Adipocyte (in vitro differentiated cells): Measurements from ENCODE around the gene CIBAR2.

Experiments
- DNase-seq: peaks from one replicate; pipeline ENCODE4 v3.0.0-alpha.2; 2015; ENCODE audit warnings: low read depth
- H3K27me3 ChIP-seq: replicated peaks from 2 replicates; pipeline ENCODE4 v1.7.0; 2013; ENCODE audit warnings: mild to moderate bottlenecking, low read length, moderate library complexity; ENCODE audit not compliant: control insufficient read depth, insufficient read depth
- H3K36me3 ChIP-seq: 2 replicates; pipeline ENCODE4 v1.7.0; 2013; ENCODE audit warnings: low read length, mild to moderate bottlenecking, moderate library complexity; ENCODE audit not compliant: control insufficient read depth, insufficient read depth, severe bottlenecking
- H3K4me1 ChIP-seq: 2 replicates; pipeline ENCODE4 v1.7.0; 2013; ENCODE audit warnings: mild to moderate bottlenecking, low read length, moderate library complexity; ENCODE audit not compliant: control insufficient read depth, insufficient read depth
- H3K4me3 ChIP-seq: 2 replicates; pipeline ENCODE4 v1.7.0; 2013; ENCODE audit warnings: mild to moderate bottlenecking, low read length, moderate library complexity
- H3K9ac ChIP-seq: 2 replicates; pipeline ENCODE4 v1.7.0; 2013; ENCODE audit warnings: mild to moderate bottlenecking, low read length, moderate library complexity
- H3K9me3 ChIP-seq: 2 replicates; pipeline ENCODE4 v1.7.0; 2013; ENCODE audit warnings: mild to moderate bottlenecking, low read length, moderate library complexity; ENCODE audit not compliant: control insufficient read depth

The CIBAR2 gene

GRCh38 chr16:85151603-85152413 lies 39.5 kb upstream of the CIBAR2 start:
- Histone ChIP-seq H3K27me3 (no peaks in the 10 kb centered on the region), H3K9ac (peak overlapping the region; percentile 27), H3K9me3 (no peaks in the 10 kb centered on the region), H3K36me3 (no peaks in the 10 kb centered on the region), H3K4me3 (no peak overlapping the region), H3K4me1 (peaks cover 11% of the 10 kb centered on the region)
- peak; percentile 97 for DNase-seq

GRCh38 chr16:85151079-85151602 lies 38.9 kb upstream of the CIBAR2 start:
- no peak for DNase-seq
- H3K4me1 ChIP-seq = peaks cover 11% of the 10 kb centered on the region
- no peak overlapping the region for H3K4me3 ChIP-seq
- H3K27me3 ChIP-seq = no peaks in the 10 kb centered on the region
- H3K36me3 ChIP-seq = no peaks in the 10 kb centered on the region
- no peaks in the 10 kb centered on the region for H3K9me3 ChIP-seq
- peak overlapping the region; percentile 11 for H3K9ac ChIP-seq

- no peak for DNase-seq
These were observed 38.2 kb upstream of the CIBAR2 start for GRCh38 chr16:85150331-85150940.

GRCh38 chr16:85149776-85150175 lies 37.5 kb upstream of the CIBAR2 start:
- Histone ChIP-seq H3K4me1 (peaks cover 11% of the 10 kb centered on the region), H3K9me3 (no peaks in the 10 kb centered on the region), H3K9ac (no peak overlapping the region), H3K36me3 (no peaks in the 10 kb centered on the region), H3K4me3 (no peak overlapping the region), H3K27me3 (no peaks in the 10 kb centered on the region)
- no peak for DNase-seq

More at GRCh38 chr16:85150331-85150940, 38.2 kb upstream of the CIBAR2 start:
- Histone ChIP-seq H3K36me3 (no peaks in the 10 kb centered on the region), H3K9me3 (no peaks in the 10 kb centered on the region), H3K4me1 (peaks cover 11% of the 10 kb centered on the region), H3K4me3 (no peak overlapping the region), H3K27me3 (no peaks in the 10 kb centered on the region), H3K9ac (no peak overlapping the region)

GRCh38 chr16:85148931-85149330 lies 36.7 kb upstream of the CIBAR2 start:
- DNase-seq = no peak
- peaks cover 11% of the 10 kb centered on the region for H3K4me1 ChIP-seq
- no peak overlapping the region for H3K9ac ChIP-seq
- no peaks in the 10 kb centered on the region for H3K36me3 ChIP-seq
- H3K9me3 ChIP-seq = no peaks in the 10 kb centered on the region
- H3K4me3 ChIP-seq = no peak overlapping the region
- H3K27me3 ChIP-seq = no peaks in the 10 kb centered on the region

GRCh38 chr16:85146922-85147651 lies 34.8 kb upstream of the CIBAR2 start:
- H3K36me3 ChIP-seq = no peaks in the 10 kb centered on the region
- H3K9me3 ChIP-seq = no peaks in the 10 kb centered on the region

GRCh38 chr16:85146532-85146797 lies 34.2 kb upstream of the CIBAR2 start:
- H3K4me3 ChIP-seq = no peak overlapping the region
- H3K27me3 ChIP-seq = no peaks in the 10 kb centered on the region

More at GRCh38 chr16:85146922-85147651, 34.8 kb upstream of the CIBAR2 start:
- Histone ChIP-seq H3K4me1 (peaks cover 10% of the 10 kb centered on the region), H3K27me3 (no peaks in the 10 kb centered on the region), H3K4me3 (no peak overlapping the region), H3K9ac (peak overlapping the region; percentile 9)
- DNase-seq = no peak

GRCh38 chr16:85145734-85146531 lies 33.7 kb upstream of the CIBAR2 start:
- no peaks in the 10 kb centered on the region for H3K4me1 ChIP-seq
- H3K4me3 ChIP-seq = no peak overlapping the region
- H3K9ac ChIP-seq = no peak overlapping the region
- no peaks in the 10 kb centered on the region for H3K36me3 ChIP-seq
- no peaks in the 10 kb centered on the region for H3K27me3 ChIP-seq
- no peak for DNase-seq
- no peaks in the 10 kb centered on the region for H3K9me3 ChIP-seq

More at GRCh38 chr16:85146532-85146797, 34.2 kb upstream of the CIBAR2 start:
- no peak for DNase-seq
- Histone ChIP-seq H3K9me3 (no peaks in the 10 kb centered on the region), H3K9ac (peak overlapping the region; percentile 9), H3K36me3 (no peaks in the 10 kb centered on the region), H3K4me1 (peaks cover 4% of the 10 kb centered on the region)

- H3K36me3 ChIP-seq = no peaks in the 10 kb centered on the region
- no peak overlapping the region for H3K9ac ChIP-seq
- H3K4me3 ChIP-seq = no peak overlapping the region
- H3K9me3 ChIP-seq = no peaks in the 10 kb centered on the region
- no peak for DNase-seq
- H3K4me1 ChIP-seq = no peaks in the 10 kb centered on the region
- H3K27me3 ChIP-seq = no peaks in the 10 kb centered on the region
These were observed 32.9 kb upstream of the CIBAR2 start for GRCh38 chr16:85145188-85145587.

- Histone ChIP-seq H3K9me3 (no peaks in the 10 kb centered on the region), H3K9ac (no peak overlapping the region), H3K4me3 (no peak overlapping the region), H3K27me3 (no peaks in the 10 kb centered on the region), H3K36me3 (no peaks in the 10 kb centered on the region), H3K4me1 (no peaks in the 10 kb centered on the region)
- no peak for DNase-seq
These were observed 32.0 kb upstream of the CIBAR2 start for GRCh38 chr16:85144026-85144915.
